Dermis blood vessel endothelial cell (primary cell): ENCODE data around the gene TDRD1. TPM values are rescaled to one million over a fixed set of nuclear protein-coding genes. Genes with fewer than 3 reads are reported as not detected.

Experiments used
- DNase-seq: peaks from one replicate; pipeline ENCODE4 v3.0.0; 2010
- total RNA-seq: library from RNA; depleted of rRNA; stranded (reverse); fragments of >200 nt; gene quantifications from 2 replicates; pipeline ENCODE4 v1.2.3, GENCODE V29; 2014

The TDRD1 gene
- total RNA-seq, 1 donor from 2014 or later = under 0.01 TPM

DNA sequence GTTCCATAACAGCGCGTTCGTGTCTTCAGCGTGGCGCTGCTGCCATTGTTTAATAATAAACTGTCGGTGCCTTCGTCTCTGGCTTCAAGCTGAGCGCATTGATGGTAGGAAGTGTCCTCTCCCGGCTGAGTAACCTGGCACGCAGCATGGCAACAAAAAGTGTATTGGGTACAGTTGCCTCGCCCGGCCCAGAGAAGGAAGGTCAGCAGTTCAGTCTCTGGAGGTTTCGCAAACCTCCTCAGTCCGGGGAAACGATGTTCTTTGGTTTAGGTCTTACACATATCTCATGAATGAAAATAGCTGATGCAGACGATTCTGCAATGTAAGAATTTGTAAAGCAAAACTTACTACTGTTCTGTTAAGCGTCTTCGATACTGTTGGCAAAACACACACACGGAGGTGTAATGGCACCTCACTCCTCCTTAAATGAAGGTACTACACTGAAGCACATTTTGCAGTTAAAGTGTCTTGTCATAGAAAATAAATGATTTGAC is 4.4 kb upstream of the TDRD1 start:
- no peak for DNase-seq

DNA sequence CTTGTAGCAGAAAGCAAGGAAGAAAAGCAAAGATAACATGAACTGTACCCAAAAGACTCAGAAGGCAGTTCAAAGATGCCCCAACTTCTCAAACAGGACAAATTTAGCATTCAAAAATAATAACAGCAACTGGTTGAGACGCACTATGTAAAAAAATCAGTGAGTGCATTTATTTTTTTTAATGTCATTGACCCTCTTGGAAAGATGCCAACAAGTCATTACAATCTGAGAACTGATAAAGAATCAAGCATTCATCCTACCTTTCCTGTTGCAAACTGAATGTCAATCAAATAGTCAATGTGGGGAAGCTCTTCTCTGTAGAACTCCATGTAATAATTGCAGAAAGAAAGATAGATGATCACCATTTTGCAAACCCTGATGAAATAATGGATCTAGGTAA is 3.5 kb upstream of the TDRD1 start:
- DNase-seq = no peak

DNA sequence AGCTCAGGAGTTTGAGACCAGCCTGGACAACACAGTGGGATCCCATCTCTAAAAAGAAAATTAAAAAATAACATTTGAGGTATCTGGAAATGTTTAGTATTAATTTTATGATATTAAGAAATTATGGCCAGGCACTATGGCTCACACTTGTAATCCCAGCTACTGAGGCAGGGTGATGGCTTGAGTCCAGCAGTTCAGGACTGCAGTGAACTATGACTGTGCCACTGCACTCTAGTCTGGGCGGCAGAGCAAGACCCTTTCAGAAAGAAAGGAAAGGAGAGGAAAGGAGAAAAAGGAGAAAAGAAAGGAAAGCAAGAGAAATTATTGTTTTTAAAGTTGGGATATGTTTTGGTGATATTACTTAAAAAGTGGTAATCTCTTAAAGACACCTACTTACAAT is 2.6 kb upstream of the TDRD1 start:
- no peak for DNase-seq

DNA sequence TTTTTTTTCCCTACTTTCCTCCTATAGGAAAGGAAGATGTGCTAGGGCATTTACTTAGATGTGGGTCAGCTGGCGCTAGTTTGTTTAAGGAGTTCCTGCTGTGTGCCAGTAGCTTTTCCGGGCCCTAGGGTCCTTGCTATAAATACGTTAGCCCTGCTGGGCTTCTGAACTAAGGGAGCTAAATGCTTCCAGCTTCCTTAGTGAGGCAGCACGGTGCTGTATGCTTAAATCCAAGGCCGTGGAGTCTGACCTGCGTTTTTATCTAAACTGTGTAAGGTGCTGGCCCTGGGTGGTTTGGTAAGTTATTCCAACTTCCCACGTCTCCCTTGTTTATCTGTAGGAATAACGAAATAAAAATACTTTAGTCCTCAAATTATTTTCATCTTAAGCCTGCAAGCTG is 594 bp downstream of the TDRD1 start:
- no peak for DNase-seq

DNA sequence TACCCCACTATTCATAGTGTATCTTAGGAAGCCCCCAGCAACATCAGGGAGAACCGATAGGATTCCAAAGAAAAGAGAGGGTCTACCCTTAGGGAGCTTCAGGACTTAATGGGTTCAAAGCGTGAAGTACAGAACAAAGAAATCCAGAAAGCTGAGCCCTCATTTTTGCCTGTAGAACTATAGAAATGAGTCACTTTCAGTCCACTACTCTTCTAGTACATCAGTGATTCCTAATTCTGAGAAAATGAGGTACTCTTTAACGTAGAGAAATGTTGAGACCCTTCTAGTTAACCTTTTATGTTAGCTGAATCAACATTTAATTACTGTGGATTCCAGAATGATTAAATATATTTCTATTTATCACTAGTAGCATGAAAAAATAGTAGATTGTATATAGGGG is 1.8 kb downstream of the TDRD1 start:
- no peak for DNase-seq

DNA sequence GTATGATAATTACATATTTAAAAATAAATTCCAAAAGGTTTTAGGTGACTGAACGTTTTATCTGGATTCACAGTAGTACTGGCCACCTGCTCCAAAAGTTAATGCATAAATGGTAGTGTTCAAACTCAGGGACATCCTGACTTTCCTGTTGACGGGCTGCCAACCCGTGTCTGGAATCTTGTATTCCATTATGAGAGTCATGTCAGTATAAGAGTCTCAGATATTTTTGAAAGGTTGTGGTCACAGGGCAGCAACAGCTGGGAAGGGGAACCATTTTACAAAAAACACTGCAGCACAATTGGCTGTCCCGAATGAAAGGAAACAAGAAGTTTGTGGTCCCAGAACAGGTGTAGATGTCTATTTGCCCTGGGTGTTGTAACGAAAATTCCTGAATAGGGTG is 2.8 kb downstream of the TDRD1 start:
- DNase-seq = peak; percentile 52

DNA sequence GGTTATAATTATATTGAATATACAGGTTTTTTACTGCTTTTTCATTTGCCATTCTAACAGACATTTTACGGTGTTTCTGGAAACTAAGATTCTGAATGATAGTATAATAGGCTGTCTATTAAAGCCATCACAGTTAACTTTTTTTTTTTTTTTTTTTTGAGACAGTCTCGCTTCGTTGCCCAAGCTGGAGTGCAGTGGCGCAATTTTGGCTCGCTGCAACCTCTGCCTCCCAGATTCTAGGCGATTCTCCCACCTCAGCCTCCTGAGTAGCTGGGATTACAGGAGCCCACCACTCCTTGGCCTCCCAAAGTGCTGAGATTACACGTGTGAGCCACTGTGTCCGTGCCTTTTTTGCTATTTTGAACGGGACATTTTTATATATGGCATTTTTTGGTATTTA is 4.4 kb downstream of the TDRD1 start:
- DNase-seq = no peak

DNA sequence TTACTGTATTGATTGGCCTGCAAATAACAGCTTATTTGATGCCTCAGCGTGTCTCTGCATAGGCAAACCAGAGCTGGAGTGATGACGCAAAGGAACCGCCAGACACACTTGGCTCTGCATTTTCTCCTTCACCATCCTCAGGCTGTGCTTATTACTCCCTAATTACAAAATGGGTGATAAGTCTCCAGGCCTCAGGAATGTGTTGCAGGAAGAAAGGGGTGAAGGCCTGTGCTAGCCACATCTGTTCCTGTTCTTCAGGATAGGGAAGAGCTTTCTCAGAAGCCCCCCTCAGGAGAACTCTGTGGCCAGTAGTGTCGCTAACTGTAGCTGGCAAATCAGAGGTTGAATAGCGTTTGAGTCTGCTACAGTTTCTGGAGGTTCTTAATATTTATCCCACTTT is 5.1 kb downstream of the TDRD1 start:
- DNase-seq = no peak

DNA sequence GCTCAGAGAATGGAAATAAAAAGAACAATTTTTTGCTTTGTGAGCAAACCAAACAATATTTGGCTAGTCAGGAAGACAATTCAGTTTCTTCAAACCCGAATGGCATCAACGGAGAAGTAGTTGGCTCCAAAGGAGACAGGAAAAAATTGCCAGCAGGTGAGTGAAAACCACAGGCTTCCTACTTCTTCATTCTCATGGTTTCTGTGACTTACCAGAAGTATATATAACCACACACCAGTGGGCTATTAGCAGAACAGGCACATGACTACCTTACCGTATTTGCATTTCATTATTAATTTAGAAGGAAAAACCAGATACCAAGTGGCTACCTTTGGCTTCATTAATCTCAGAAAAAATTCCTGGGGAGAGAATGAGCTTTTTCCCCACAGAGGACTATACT is 8.8 kb downstream of the TDRD1 start:
- no peak for DNase-seq

DNA sequence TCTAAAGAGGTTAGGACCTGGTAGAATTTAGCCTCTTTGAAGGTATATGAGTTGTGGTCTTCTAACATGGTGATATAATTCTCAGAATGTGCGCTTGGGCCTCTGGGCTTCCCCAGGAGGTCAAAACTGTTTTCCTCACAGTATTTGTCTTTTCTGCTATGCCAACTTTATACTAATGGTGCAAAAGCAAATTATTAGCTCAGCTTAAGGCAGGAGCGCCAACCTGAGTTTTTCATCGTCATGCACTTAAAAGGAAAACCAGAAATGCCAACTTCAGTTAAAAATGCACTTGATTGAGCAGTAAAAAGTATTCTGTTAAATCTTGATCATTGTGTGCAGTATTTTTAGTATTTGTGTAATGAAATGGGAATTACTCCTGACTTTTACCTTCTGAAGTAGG is 9.7 kb downstream of the TDRD1 start:
- DNase-seq = no peak

DNA sequence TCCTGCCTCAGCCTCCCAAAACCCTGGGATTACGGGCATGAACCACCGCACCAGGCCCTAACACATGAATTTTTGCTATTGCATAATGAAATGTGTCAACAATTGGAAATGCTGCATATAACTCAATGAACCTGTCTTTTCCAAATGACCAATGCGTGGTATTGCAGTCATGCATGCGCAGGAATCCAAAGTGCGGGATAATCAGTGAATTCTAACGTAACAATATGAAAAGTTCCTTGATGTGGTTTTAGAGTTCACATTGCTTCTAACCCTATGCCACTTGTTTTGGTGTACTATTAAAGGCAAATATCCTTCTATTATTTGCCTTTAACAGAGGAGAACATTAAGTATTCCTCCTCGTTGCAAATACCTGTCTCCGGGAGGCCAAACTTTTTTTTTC is 10.5 kb downstream of the TDRD1 start:
- DNase-seq = no peak

DNA sequence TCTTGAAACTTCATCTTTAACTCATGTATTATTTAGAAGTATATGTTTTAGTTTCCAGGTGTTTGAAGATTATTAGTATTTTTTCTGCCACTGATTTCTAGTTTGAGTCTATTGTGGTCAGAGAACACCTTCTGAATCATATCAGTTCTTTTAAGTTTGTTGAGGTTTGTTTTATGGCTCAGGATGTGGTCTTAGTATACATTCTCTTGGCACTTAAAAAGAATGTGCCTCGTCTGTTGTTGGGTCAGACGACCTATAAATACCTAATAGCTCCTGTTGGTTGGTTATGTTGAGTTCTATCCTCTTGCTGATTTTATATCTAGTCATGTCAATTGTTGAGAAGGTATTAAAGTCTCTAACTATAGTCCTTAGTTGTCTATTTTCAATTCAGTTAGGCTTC is 15.9 kb downstream of the TDRD1 start:
- DNase-seq = no peak

DNA sequence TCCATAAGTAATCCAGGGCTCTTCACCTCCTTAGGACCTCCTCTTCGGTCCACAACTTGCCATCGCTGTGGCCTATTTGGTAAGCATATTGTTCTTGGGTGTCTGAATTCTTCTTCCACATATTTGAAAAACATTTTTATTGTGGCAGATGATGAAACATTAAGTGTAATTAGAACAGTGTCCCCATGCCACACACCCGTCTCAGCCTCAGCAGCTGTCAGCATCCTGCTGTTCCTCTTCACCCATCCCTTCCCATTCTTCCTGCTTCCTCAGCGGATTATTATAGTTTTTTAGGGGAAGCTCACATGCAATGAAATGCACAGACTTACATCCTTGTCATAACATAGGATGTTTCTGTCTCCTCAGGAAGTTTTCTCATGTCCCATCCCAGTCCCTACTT is 20.1 kb downstream of the TDRD1 start:
- DNase-seq = no peak

DNA sequence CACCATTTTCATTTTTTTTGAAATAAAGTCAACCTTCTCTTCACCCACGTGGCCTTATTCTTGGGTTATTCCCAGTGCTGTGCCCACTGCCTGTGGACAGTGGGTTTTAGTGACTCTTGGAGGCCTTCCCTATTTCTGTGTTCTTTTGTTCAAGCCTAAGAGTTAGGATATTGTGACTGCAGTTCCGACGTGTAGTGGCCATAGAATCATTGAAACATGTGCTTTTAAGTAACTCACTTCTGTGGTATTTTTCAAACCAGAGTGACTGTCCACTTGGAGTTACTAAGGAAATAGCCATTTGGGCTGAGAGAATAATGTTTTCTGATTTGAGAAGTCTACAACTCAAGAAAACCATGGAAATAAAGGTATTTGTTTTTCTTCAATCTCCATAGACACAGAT is 23.7 kb downstream of the TDRD1 start:
- no peak for DNase-seq

DNA sequence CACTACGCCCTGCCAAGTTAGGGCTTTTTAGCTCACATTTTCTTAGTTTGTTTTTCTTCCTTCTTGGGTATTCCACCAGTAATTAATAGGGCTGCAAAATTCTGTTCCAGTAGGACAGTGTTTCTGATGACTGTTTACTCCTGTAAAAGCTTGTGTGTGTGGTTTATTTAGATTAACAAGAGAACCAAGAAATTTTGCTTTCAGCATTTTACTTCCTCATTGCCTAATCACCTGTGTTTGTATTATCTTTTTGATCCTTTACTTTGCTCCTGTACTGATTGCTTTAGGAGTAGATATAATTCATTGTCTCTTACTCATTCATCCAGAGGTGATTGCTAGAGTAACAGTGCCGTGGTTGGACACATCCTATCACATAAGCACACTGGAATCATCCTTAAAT is 27.7 kb downstream of the TDRD1 start:
- no peak for DNase-seq

DNA sequence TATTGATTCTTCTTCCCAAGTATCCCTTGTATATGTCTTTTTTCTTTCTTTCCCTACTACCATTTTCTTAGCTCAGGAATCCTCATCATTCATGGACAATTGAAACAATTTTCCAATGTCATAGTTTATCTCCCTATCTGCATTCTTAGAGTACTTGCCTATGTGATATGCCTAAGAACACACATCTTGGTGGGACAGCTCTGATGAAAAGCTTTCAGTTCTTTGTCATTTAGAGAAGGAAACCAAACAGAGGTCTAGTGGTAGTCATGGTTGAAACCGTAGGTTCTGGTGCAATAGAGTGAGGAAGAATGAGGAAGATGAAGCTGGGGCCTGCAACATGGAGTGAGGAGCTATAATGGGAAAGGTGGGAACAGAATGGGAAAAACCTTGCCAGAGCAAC is 28.2 kb downstream of the TDRD1 start:
- no peak for DNase-seq

DNA sequence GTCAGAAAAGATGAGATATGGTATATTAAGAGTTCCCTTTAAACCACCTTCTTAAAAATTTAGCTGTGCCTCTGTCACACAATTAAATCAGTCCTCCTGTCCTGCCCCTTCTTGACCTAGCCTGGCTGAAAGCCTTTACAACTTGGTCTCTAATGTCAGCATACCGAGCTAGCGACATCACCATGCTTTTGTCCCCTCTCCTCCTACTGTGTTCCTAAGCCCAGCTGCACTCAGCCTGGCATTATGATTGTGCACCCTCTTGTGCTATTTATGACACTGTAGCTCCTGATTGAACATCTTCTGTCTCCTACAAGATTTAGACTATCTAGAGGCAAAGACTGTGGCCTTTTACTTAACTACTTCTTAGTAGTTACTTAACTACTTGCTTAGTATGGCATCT is 29.2 kb downstream of the TDRD1 start:
- DNase-seq = no peak

DNA sequence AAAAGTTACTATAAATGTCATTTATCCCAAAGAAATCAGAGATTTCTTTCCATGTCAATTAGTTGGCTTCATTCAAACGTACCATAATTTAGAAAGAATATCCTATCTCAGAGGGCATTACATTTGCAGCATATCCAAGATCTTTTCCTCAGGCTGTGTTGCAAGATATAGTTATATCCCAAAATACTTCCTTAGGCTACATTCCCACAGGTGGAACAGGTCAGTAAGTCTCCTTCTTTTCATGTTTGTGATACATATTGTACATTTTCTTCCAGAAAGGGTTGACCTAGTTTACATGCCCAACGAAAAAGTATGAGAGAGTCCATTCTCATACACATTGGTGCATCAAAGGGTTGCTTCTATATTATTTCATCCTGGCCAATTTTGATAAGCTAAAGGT is 33.0 kb downstream of the TDRD1 start:
- no peak for DNase-seq

DNA sequence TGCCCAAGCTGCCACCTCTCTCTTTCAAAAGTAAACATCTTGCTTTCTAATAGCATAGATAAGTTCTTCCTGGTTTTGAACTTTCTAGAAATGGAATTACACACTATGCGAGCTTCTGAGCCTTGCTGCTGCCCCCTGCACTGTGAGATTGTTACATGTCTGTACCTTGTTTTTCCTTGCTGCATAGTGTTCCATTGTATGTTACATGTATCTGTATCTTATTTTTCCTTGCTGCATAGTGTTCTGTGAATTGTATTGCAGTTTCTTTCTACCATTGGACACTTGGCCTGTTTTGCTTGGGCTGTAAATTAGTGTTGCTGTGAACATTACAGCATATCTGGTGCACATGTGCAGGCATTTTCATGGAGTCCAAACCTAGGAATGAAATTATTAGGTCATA is 35.9 kb downstream of the TDRD1 start:
- DNase-seq = no peak

DNA sequence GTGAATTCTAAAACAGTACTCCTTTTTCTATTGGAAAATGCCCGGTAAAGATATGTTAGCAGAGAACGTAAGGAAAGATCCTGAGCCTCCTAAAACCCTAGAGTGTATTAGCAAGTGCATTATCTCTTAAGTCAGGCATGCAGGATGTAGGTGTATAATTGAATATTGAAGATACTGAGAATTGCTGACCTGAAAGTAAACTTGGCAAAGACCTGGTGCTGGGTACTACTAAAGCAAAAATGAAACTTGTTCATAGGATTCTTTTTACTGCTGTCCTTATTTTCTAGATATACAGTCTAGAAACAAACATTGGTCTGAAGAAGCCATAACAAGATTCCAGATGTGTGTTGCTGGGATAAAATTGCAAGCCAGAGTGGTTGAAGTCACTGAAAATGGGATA is 41.1 kb downstream of the TDRD1 start:
- DNase-seq = no peak

DNA sequence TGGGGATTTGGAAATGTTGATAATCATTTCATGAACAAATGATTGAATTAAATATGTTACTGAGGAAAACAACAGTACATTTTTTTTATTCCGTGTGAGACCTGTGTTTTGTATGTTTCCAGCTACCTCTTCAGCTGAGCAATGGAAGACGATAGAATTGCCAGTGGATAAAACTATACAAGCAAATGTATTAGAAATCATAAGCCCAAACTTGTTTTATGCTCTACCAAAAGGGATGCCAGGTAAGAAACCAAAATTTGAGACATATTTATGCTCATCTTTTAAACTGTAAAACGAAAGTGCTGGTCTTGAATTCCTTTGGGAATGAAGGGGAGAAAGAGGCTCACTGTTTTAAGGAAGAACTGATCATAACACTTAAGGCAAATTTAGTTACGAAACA is 42.1 kb downstream of the TDRD1 start:
- DNase-seq = no peak

DNA sequence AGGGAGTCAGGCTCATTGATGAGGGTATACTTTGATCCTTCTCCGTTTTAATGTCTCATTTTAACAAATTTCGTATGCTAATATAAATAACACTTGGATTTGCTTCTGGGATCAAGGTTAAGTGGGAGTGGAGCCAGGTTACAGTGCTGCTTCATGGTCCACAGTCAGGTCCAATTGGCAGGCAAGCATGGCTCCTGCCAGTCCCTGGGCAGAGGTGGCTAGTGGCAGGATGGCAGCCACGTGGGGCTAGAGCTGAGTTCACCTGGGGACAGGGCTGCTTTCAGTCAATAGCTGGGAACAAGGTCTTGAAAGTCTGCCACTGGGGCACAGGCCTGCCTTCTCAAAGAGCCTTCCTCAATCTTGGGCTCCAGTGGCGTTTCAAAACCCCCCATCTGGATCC is 43.9 kb downstream of the TDRD1 start:
- DNase-seq = no peak

DNA sequence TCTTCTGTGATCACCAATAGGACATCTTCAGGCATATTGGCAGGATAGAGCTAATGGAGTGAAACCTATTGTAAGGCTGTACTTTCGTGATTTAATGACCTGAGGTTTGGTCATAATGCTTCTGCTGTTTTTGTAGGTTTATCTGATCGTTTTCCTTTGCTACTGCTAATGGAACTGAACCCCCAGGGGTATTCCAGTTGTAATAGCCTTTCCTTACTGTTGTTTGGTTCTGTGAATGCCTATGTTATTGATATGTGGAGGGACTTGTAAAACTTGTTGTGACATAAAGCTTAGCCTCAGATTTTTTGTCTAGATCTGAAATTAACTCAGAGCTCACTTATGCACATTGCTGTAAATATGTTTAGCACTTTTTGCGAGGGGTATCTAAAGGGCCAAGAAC is 49.0 kb downstream of the TDRD1 start:
- no peak for DNase-seq

DNA sequence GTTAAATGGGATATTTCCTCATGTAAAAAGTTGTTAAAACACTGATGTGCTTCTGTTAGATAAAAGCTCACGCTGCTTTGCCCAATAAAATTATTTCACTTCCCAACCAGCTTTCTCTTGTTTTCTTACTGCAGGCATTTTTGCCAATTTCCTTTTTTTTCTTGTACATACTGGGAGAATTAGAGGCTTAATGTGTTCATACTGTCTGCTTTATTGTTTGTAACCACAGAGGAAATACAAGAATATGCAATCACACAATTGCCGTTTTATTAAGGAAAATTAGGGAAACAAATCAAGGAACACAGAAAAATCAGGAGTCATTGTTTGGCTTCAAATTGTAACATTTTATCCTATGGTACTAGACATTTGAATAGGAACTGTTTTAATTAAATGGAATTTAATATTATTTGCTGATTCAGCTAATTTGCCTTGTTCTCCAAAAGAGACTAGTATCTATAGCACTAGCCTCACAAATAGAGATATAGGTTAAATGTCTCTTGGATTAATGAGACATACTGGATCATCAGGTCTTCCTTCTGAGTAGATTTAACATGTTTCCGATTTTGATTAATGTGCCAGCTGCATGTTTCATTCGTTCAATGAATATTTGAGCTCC is 53.5 kb downstream of the TDRD1 start:
- no peak for DNase-seq

DNA sequence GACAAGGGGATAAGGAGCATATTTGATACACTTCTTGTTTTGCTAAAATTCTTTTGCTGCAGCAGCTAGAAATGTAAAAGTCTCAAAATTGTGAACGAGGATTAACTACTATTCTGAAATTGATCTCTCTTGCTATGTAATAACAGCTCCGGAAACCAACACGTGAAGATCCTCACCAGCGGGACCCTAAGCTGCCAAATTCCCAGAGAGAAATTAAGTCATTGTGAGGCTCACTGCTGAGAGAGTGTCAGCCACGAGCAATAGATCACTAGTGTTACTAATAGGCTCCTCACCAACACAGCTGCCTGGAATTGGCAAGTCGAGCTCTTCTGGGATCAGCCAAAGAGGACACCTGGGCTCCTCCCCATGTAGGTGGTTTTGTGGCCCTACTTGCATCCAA is 54.3 kb downstream of the TDRD1 start:
- no peak for DNase-seq

DNA sequence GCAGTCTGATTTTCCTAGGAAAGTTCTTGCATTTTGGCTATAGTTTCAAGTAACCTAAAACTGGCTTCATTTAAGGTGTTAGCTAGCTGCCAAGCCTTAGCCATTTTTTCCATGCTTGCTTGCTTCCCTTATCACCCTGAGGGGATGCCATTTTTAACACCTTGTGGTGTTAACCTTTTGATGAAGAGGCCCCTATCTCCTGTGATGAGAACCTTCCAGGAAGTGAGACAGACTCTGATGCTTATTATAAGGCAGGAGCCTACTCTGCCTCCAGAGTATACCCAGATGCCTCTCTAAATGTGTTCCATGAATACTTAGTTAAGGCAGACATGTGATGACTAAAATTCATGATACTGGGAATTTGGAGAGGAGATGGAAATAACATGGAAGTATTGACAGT is 55.0 kb downstream of the TDRD1 start:
- no peak for DNase-seq
